K562 (cell line): Measurements from ENCODE around the gene DCUN1D3. TPM values are rescaled to one million over a fixed set of nuclear protein-coding genes. Genes with fewer than 3 reads are reported as not detected.

Experiments
- BCL6 ChIP-seq: fragments of 250-450 bp; sonication (Bioruptor Pico); IDR thresholded peaks from 2 replicates; pipeline ENCODE4 v1.4.0; 2020
- CBX5 ChIP-seq: IDR thresholded peaks from 2 replicates; pipeline ENCODE4 v1.6.1; 2014; ENCODE audit warnings: low read depth, borderline replicate concordance
- CTCF ChIP-seq, 3 experiments: IDR thresholded peaks in 2 of 3; conservative IDR thresholded peaks in 1 of 3; 2 replicates each; pipeline ENCODE4 v1.5.1; 2011 to 2012; ENCODE audit warnings: low read length in 3 of 3, mild to moderate bottlenecking in 3 of 3, control low read depth in 2 of 3, improper control_type of control experiment in 1 of 3, inconsistent platforms in 1 of 3, low read depth in 1 of 3, mixed read lengths in 1 of 3, moderate library complexity in 1 of 3; ENCODE audit not compliant: insufficient read depth in 2 of 3
- GTF3C2 ChIP-seq: IDR thresholded peaks from 3 replicates; pipeline ENCODE4 v1.6.1; 2011; ENCODE audit warnings: borderline replicate concordance, mild to moderate bottlenecking, moderate library complexity; ENCODE audit not compliant: insufficient read length; ENCODE audit errors: extremely low read depth
- POLR2H ChIP-seq: IDR thresholded peaks from 2 replicates; pipeline ENCODE4 v1.6.1; 2016; ENCODE audit warnings: missing genetic modification characterization, low read depth, mild to moderate bottlenecking, control low read depth, missing compliant biosample characterization, moderate library complexity
- SAFB ChIP-seq: fragments of 200-400 bp; formaldehyde crosslinking; IDR thresholded peaks from 2 replicates; pipeline ENCODE4 v1.6.1; 2017; ENCODE audit warnings: low read depth, low read length, borderline replicate concordance
- SMC3 ChIP-seq: conservative IDR thresholded peaks from 2 replicates; pipeline ENCODE4 v1.6.1; 2011; ENCODE audit warnings: low read depth, low read length, improper control_type of control experiment; ENCODE audit not compliant: insufficient read depth
- ZFP30 ChIP-seq: fragments of 250-450 bp; sonication (Bioruptor Pico); IDR thresholded peaks from 2 replicates; pipeline ENCODE4 v1.8.0; 2022; ENCODE audit warnings: moderate library complexity, mild to moderate bottlenecking, inconsistent platforms, borderline replicate concordance
- ZNF124 ChIP-seq: sonication (generic); formaldehyde crosslinking; IDR thresholded peaks from 2 replicates; pipeline ENCODE4 v1.8.1; 2022; ENCODE audit warnings: missing genetic modification reagents
- ZNF239 ChIP-seq: fragments of 250-450 bp; sonication (Bioruptor Pico); IDR thresholded peaks from 2 replicates; pipeline ENCODE4 v1.4.0; 2020; ENCODE audit warnings: mild to moderate bottlenecking
- ZNF668 ChIP-seq: fragments of 250-450 bp; sonication (Bioruptor Pico); IDR thresholded peaks from 2 replicates; pipeline ENCODE4 v1.8.0; 2022; ENCODE audit warnings: mild to moderate bottlenecking, inconsistent platforms
- polyA plus RNA-seq, 8 experiments: library from polyadenylated mRNA; depleted of rRNA in 4 of 8; stranded (reverse) in 5 of 8; unstranded in 3 of 8; fragments of >200 nt; fragmentation: Nextera tagmentation in 2 of 8; fragmentation: Illumina TruSeq in 1 of 8; extraction: Ambion mirVana in 2 of 8; extraction: Trizol in 1 of 8; gene quantifications; 2 replicates each; pipeline versions ENCODE4 v1.2.1 to v1.2.3, GENCODE V29; 2011 to 2014; ENCODE audit warnings: inconsistent platforms in 1 of 8, missing spikeins in 1 of 8
- total RNA-seq, 7 experiments: library from RNA; depleted of rRNA in 6 of 7; stranded (reverse); fragments of >200 nt in 6 of 7; fragmentation: Illumina TruSeq in 2 of 7; extraction: Trizol in 2 of 7; gene quantifications; 2 replicates each; pipeline versions ENCODE4 v1.2.1 to v1.2.3, GENCODE V29; 2011 to 2021; ENCODE audit warnings: low replicate concordance in 1 of 7
- TF ChIP-seq, protein P1 (sequence below): fragments of 250-450 bp; sonication (Bioruptor Pico); IDR thresholded peaks from 2 replicates; pipeline ENCODE4 v1.9.0; 2021; ENCODE audit warnings: mild to moderate bottlenecking, inconsistent platforms
- TF ChIP-seq, protein P2 (sequence below): sonication (generic); formaldehyde crosslinking; IDR thresholded peaks from 2 replicates; pipeline ENCODE4 v1.8.0; 2022; ENCODE audit warnings: mild to moderate bottlenecking, missing genetic modification reagents
- TF ChIP-seq, protein P3 (sequence below): fragments of 250-450 bp; sonication (Bioruptor Pico); IDR thresholded peaks from 2 replicates; pipeline ENCODE4 v1.4.0; 2020; ENCODE audit warnings: mild to moderate bottlenecking
- TF ChIP-seq, protein P4 (sequence below): fragments of 450-650 bp; IDR thresholded peaks from 2 replicates; pipeline ENCODE4 v1.7.0; 2016; ENCODE audit warnings: borderline replicate concordance

DCUN1D3 gene
- total and polyA plus RNA-seq, 9 of the 15 experiments (the other 6 are each of a cell fraction or from before 2014, with no cell fraction given), result 1.0 to 4.7 (median 2.2) TPM

GRCh38 chr16:20849589-20850390, 50.4 kb downstream of the DCUN1D3 start (continued):
- no peak for TF ChIP-seq POLR2H (tag)
- TF ChIP-seq CBX5, result no peak
- TF ChIP-seq ZNF124 (CRISPR knock-in tag), result no peak
- no peak for TF ChIP-seq BCL6 (CRISPR knock-in tag)
- TF ChIP-seq, protein P1, sequence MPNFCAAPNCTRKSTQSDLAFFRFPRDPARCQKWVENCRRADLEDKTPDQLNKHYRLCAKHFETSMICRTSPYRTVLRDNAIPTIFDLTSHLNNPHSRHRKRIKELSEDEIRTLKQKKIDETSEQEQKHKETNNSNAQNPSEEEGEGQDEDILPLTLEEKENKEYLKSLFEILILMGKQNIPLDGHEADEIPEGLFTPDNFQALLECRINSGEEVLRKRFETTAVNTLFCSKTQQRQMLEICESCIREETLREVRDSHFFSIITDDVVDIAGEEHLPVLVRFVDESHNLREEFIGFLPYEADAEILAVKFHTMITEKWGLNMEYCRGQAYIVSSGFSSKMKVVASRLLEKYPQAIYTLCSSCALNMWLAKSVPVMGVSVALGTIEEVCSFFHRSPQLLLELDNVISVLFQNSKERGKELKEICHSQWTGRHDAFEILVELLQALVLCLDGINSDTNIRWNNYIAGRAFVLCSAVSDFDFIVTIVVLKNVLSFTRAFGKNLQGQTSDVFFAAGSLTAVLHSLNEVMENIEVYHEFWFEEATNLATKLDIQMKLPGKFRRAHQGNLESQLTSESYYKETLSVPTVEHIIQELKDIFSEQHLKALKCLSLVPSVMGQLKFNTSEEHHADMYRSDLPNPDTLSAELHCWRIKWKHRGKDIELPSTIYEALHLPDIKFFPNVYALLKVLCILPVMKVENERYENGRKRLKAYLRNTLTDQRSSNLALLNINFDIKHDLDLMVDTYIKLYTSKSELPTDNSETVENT, result no peak
- peak; percentile 87 to 95 (median 92) for TF ChIP-seq CTCF (IDR thresholded peaks at IDR 0.05 in 2 of 3, conservative IDR thresholded peaks at IDR 0.05 in 1 of 3; ENCODE audit: insufficient read depth in 2 of 3, low read depth in 1 of 3, low read length in 3 of 3)
- TF ChIP-seq GTF3C2, result no peak
- no peak for TF ChIP-seq ZNF668 (CRISPR knock-in tag)
- TF ChIP-seq, protein P2, sequence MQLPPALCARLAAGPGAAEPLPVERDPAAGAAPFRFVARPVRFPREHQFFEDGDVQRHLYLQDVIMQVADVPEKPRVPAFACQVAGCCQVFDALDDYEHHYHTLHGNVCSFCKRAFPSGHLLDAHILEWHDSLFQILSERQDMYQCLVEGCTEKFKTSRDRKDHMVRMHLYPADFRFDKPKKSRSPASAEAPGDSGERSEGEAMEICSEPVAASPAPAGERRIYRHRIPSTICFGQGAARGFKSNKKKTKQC (CRISPR knock-in tag), result no peak
- no peak for TF ChIP-seq ZNF239 (CRISPR knock-in tag)
- TF ChIP-seq, protein P3, sequence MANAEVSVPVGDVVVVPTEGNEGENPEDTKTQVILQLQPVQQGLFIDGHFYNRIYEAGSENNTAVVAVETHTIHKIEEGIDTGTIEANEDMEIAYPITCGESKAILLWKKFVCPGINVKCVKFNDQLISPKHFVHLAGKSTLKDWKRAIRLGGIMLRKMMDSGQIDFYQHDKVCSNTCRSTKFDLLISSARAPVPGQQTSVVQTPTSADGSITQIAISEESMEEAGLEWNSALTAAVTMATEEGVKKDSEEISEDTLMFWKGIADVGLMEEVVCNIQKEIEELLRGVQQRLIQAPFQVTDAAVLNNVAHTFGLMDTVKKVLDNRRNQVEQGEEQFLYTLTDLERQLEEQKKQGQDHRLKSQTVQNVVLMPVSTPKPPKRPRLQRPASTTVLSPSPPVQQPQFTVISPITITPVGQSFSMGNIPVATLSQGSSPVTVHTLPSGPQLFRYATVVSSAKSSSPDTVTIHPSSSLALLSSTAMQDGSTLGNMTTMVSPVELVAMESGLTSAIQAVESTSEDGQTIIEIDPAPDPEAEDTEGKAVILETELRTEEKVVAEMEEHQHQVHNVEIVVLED (CRISPR knock-in tag), result no peak
- peak; percentile 89 for TF ChIP-seq SMC3
- TF ChIP-seq, protein P4, sequence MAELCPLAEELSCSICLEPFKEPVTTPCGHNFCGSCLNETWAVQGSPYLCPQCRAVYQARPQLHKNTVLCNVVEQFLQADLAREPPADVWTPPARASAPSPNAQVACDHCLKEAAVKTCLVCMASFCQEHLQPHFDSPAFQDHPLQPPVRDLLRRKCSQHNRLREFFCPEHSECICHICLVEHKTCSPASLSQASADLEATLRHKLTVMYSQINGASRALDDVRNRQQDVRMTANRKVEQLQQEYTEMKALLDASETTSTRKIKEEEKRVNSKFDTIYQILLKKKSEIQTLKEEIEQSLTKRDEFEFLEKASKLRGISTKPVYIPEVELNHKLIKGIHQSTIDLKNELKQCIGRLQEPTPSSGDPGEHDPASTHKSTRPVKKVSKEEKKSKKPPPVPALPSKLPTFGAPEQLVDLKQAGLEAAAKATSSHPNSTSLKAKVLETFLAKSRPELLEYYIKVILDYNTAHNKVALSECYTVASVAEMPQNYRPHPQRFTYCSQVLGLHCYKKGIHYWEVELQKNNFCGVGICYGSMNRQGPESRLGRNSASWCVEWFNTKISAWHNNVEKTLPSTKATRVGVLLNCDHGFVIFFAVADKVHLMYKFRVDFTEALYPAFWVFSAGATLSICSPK, result no peak
- TF ChIP-seq SAFB, result no peak
- TF ChIP-seq ZFP30 (CRISPR knock-in tag), result no peak
